GM20000 (cell line): ENCODE results near the gene FOXM1.
"Not testable (repeated sequence)": the region's sequence is repeated elsewhere in the genome, so short reads cannot be mapped to it uniquely, and the experiment has no call there.

Source experiments
- DNase-seq: peaks from one replicate; pipeline ENCODE4 v3.0.0; 2012; ENCODE audit warnings: low spot score
- CTCF ChIP-seq: IDR thresholded peaks from 2 replicates; pipeline ENCODE4 v1.5.1; 2012; ENCODE audit warnings: mild to moderate bottlenecking, control low read depth; ENCODE audit errors: extremely low read depth, missing control alignments

Gene FOXM1

GRCh38 chr12:2879853-2880252 lies 2.9 kb upstream of the FOXM1 start:
- no peak for DNase-seq
- no peak for TF ChIP-seq CTCF

GRCh38 chr12:2877953-2878732 lies 1.2 kb upstream of the FOXM1 start:
- TF ChIP-seq CTCF = no peak
- peak; percentile 44 for DNase-seq

- DNase-seq = peak; percentile 46
Observed at GRCh38 chr12:2876431-2877046, 435 bp downstream of the FOXM1 start.

GRCh38 chr12:2868986-2869632 lies 7.9 kb downstream of the FOXM1 start:
- not testable (repeated sequence) for DNase-seq

More at GRCh38 chr12:2876431-2877046, 435 bp downstream of the FOXM1 start:
- no peak for TF ChIP-seq CTCF

GRCh38 chr12:2864198-2864597 lies 12.8 kb downstream of the FOXM1 start:
- TF ChIP-seq CTCF = no peak
- DNase-seq = no peak

GRCh38 chr12:2863402-2863801 lies 13.6 kb downstream of the FOXM1 start:
- not testable (repeated sequence) for DNase-seq

- TF ChIP-seq CTCF = no peak
- no peak for DNase-seq
Observed at GRCh38 chr12:2862876-2863275, 14.1 kb downstream of the FOXM1 start.

- DNase-seq = no peak
- TF ChIP-seq CTCF = no peak
Observed at GRCh38 chr12:2860170-2860569, 16.8 kb downstream of the FOXM1 start.
